LNCAP (cell line): ENCODE results near the gene DFFA.

Experiments
- TF ChIP-seq, protein P1 (sequence below): fragments of 450-650 bp; IDR thresholded peaks from 2 replicates; pipeline ENCODE4 v1.5.1; 2017; ENCODE audit warnings: mild to moderate bottlenecking

DFFA gene

DNA sequence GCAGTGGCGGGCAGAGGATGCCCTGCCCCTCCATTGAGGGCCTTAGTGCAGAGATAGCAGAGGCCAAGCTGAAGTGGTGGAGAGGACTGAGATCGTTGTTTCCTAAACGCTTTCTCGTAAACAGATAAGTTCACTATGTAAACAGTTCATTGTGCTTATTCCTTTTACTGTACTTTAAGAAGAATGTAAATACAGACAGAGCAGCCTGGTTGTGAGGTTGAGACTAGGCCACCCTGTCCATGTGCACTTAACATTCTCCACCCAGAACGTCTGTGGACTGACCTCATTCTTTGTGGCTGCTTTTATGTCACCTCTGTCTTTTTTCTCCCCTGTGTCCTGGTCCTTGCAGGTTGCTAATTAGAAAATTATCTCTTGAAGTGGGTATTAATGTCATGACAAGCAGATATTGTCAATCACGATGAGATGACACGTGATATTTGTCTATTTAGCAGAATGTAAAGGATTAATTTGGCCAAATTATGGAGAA is 33.6 kb downstream of the DFFA start:
- TF ChIP-seq, protein P1, sequence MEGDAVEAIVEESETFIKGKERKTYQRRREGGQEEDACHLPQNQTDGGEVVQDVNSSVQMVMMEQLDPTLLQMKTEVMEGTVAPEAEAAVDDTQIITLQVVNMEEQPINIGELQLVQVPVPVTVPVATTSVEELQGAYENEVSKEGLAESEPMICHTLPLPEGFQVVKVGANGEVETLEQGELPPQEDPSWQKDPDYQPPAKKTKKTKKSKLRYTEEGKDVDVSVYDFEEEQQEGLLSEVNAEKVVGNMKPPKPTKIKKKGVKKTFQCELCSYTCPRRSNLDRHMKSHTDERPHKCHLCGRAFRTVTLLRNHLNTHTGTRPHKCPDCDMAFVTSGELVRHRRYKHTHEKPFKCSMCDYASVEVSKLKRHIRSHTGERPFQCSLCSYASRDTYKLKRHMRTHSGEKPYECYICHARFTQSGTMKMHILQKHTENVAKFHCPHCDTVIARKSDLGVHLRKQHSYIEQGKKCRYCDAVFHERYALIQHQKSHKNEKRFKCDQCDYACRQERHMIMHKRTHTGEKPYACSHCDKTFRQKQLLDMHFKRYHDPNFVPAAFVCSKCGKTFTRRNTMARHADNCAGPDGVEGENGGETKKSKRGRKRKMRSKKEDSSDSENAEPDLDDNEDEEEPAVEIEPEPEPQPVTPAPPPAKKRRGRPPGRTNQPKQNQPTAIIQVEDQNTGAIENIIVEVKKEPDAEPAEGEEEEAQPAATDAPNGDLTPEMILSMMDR: no peak

- TF ChIP-seq, protein P1: no peak
These were observed 35.3 kb downstream of the DFFA start for GRCh38 chr1:10437052-10437451.

- TF ChIP-seq, protein P1: no peak
These were observed 37.7 kb downstream of the DFFA start for GRCh38 chr1:10434590-10434989.

GRCh38 chr1:10433790-10434189 is 38.5 kb downstream of the DFFA start:
- TF ChIP-seq, protein P1: no peak

- TF ChIP-seq, protein P1: no peak
These were observed 39.2 kb downstream of the DFFA start for GRCh38 chr1:10432910-10433700.

DNA sequence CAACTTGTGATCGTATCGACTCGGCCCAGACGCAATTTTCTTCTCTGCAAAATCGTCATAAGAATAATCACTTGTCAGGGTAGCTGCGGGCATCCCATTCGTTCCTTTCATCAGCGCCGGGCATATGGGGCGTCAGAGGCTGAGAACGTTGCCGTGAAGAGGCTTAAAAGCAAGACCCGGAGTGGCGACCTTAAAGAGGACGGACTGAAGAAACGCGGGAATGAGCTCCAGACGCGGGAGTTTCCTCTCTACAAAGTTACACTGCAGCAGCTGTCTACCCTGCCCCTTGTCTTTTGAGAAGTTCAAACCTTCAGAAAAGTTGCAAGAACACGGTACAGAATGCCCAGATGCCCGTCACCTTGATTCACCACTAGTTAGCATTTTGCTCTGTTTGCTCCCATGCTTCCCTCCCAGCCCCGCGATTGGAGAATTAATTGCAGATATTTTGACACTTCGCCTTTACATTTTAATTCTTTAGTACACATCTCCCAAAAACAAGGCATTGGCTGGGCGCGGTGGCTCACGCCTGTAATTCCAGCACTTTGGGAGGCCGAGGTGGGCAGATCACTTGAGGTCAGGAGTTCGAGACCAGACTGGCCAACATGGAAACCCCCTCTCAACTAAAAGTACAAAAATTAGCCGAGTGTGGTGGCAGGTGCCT is 41.1 kb downstream of the DFFA start:
- TF ChIP-seq, protein P1: no peak

DNA sequence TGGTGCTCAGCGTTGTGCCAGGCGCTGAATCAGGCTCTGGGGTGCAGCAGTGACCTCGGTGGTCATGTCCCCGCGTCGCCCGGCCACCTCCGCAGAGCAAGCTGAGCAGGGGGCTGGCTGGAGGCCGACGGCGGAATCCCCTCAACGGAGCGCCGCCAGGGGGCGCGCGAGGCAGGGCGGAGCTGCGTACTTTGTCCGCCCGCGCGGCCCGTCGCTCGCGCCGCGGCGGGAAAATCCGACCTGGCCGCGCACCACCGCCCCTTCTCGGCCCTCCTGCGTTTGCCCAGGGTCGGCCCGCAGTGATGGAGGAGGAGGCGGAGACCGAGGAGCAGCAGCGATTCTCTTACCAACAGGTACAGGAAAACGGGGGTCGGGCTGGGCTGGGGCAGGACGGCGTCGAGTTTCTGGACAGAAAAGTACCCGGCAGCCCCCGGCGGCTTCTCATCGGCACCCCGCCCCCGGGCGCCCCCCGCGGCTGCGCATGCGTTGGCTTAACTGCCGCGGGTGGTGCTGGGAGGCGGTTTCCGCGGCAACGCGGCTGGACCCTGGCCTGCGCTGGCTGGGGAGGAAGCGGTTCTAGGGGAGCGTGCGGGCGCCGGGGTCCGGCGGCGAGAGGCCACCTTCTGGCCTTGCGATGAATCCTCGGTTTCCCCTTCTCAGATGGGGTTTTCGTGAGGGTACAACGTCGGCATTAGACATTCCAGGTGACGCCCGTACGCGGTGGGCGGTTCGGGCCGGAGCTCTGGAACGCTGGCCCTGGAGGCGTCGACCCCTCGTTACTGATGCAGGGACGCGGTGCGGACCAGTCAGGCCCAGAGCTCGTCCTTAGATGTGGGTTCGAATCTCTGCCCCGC is 41.9 kb downstream of the DFFA start, which contains the start of gene CENPS:
CENPS (plus strand) TSS at position 218 of the 854 bp plus-strand sequence; CDS start at position 303, 85 bp downstream.
- TF ChIP-seq, protein P1: peak; percentile 94
